Measurements from ENCODE around the gene FANCL. TPM values are rescaled to one million over a fixed set of nuclear protein-coding genes. Genes with fewer than 3 reads are reported as not detected.
"Not testable (repeated sequence)": the region's sequence is repeated elsewhere in the genome, so short reads cannot be mapped to it uniquely, and the experiment has no call there.

Gene FANCL
- total RNA-seq, 4 donors from 2014 or later, result 7.5 to 17.9 (median 11.6) TPM

DNA sequence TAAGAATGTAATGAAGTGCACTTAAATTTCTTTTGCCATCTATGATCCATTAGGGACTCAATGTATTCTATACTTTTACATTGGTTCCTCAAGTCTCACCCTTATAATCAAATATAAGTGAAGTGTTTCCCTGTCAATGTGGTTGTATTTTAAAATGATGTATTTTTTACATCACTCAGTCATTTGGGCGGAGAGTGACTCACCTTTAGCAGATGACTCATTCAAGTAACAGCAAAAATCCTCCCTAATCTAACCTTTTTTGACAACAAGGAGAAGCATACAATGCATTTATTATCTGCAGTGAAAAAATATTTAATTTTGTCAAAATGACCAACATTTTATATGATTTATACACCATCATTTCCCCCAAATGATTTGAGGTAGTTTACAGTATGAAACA, 94.4 kb downstream of the FANCL start:
- H3K27me3 ChIP-seq, result no peaks in the 10 kb centered on the region
- peaks cover 0 to 15% (median 7%) of the 10 kb centered on the region in 4 donors for H3K36me3 ChIP-seq
- intact Hi-C loops (cut with DNase I), result no loop called here
- H3K4me1 ChIP-seq, result no peaks in the 10 kb centered on the region
- no peaks in the 10 kb centered on the region for H3K9me3 ChIP-seq
- WGBS, result 84% methylated on average over 1 of the region's 1 CpG
- no peak for DNase-seq (ENCODE audit: extremely low spot score)
- no peak overlapping the region for H3K27ac ChIP-seq (replicated peaks in 1 of 4)
- H3K4me3 ChIP-seq, result no peak overlapping the region
- TF ChIP-seq POLR2AphosphoS5 (IDR thresholded peaks at IDR 0.05) (no peak), POLR2A (IDR thresholded peaks at IDR 0.05; ENCODE audit: low read depth) (no peak), EP300 (IDR thresholded peaks at IDR 0.05) (no peak)
- TF ChIP-seq, protein P1, sequence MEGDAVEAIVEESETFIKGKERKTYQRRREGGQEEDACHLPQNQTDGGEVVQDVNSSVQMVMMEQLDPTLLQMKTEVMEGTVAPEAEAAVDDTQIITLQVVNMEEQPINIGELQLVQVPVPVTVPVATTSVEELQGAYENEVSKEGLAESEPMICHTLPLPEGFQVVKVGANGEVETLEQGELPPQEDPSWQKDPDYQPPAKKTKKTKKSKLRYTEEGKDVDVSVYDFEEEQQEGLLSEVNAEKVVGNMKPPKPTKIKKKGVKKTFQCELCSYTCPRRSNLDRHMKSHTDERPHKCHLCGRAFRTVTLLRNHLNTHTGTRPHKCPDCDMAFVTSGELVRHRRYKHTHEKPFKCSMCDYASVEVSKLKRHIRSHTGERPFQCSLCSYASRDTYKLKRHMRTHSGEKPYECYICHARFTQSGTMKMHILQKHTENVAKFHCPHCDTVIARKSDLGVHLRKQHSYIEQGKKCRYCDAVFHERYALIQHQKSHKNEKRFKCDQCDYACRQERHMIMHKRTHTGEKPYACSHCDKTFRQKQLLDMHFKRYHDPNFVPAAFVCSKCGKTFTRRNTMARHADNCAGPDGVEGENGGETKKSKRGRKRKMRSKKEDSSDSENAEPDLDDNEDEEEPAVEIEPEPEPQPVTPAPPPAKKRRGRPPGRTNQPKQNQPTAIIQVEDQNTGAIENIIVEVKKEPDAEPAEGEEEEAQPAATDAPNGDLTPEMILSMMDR (IDR thresholded peaks at IDR 0.05), result no peak

DNA sequence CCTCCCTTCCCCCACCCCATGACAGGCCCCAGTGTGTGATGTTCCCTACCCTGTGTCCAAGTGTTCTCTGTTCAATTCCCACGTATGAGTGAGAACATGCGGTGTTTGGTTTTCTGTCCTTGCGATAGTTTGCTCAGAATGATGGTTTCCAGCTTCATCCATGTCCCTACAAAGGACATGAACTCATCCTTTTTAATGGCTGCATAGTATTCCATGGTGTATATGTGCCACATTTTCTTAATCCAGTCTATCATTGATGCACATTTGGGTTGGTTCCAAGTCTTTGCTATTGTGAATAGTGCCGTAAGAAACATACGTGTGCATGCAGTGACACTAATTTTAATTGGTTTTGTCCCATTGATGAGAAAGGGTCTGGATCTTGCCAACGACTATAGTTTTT, 95.4 kb downstream of the FANCL start:
- intact Hi-C loops (cut with DNase I); DNase-seq (ENCODE audit: extremely low spot score); H3K4me3 ChIP-seq; H3K27ac ChIP-seq (replicated peaks in 1 of 4); H3K9me3 ChIP-seq; H3K27me3 ChIP-seq; H3K4me1 ChIP-seq: not testable (repeated sequence)
- H3K36me3 ChIP-seq, result peaks cover 0 to 15% (median 7%) of the 10 kb centered on the region in 4 donors
- 95% methylated on average over 6 of the region's 6 CpGs for WGBS

DNA sequence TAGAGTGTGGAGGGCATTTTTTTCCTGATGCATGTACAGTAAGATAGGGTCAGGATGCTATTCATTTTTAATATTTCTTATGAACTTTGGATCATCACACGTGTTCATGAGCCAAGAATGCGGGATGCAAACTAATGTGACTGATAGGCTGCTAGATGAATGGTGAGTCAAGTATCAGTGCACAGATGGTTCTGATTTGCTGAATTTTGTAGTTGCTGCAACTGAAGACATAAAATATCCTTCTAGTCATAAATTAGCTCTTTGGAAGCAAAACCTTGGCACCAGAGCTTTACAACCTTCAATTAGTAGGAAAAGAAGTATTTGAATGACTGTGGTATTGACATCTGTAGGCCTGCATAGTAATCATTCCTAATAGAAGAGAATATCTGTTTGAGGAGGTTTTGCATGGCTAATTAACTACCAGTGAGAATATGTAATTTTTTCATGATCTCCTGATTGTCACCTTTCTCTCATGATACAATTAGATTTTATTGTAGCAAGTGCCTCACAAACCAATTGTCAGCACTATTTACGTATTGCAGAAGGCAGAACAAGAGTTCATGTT, 100.5 kb downstream of the FANCL start:
- H3K4me3 ChIP-seq, result no peak overlapping the region
- peaks cover 0 to 18% (median 5%) of the 10 kb centered on the region in 4 donors for H3K36me3 ChIP-seq
- intact Hi-C loops (cut with DNase I), result no loop called here
- H3K4me1 ChIP-seq, result peaks cover 0 to 5% (median 0%) of the 10 kb centered on the region in 4 donors
- no peak for DNase-seq (ENCODE audit: extremely low spot score)
- H3K9me3 ChIP-seq, result no peaks in the 10 kb centered on the region
- no peaks in the 10 kb centered on the region for H3K27me3 ChIP-seq
- TF ChIP-seq, protein P1 (IDR thresholded peaks at IDR 0.05), result no peak
- no peak for TF ChIP-seq POLR2AphosphoS5 (IDR thresholded peaks at IDR 0.05)
- TF ChIP-seq POLR2A (IDR thresholded peaks at IDR 0.05; ENCODE audit: low read depth), result no peak
- TF ChIP-seq EP300 (IDR thresholded peaks at IDR 0.05), result no peak
- WGBS, result 78% methylated on average over 3 of the region's 3 CpGs
- H3K27ac ChIP-seq (replicated peaks in 1 of 4), result no peak overlapping the region

DNA sequence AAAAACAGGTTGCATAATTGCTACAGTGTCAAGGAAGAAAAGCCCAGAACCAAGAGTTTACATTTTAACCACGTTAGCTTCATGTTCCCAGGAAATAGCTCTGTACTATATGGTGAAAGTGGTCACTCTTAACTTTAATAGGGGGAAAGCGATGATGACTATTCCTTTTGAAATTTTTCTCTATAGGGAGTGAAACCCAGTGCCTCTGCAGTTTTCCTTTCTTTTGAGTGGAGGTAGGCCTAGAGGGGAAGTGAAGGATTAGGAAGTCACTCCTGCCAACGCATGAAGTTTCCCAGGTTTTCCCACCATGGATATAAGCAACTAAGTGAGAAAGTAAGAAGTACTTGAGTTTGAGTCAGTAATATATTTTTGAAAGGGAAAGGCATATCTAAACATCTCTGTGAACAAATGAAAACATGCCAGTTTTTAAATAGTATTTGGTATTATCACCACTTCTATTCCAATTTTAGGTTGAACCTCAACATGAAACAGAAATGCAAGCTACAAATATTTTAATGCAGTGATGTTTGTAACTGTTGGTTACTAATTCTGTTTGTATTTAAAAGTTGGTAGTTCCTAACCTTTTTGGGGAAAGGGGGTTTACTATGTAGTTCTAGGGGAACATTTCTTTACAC, 102.6 kb downstream of the FANCL start:
- Histone ChIP-seq H3K36me3 (peaks cover 0 to 16% (median 7%) of the 10 kb centered on the region in 4 donors), H3K27ac (replicated peaks in 1 of 4) (no peak overlapping the region), H3K27me3 (no peaks in the 10 kb centered on the region), H3K4me3 (no peak overlapping the region), H3K4me1 (peaks cover 0 to 5% (median 0%) of the 10 kb centered on the region in 4 donors), H3K9me3 (no peaks in the 10 kb centered on the region)
- intact Hi-C loops (cut with DNase I), result no loop called here
- 88% methylated on average over 3 of the region's 3 CpGs for WGBS
- TF ChIP-seq, protein P1 (IDR thresholded peaks at IDR 0.05), result no peak
- no peak for TF ChIP-seq POLR2A (IDR thresholded peaks at IDR 0.05; ENCODE audit: low read depth)
- TF ChIP-seq EP300 (IDR thresholded peaks at IDR 0.05), result no peak
- no peak for TF ChIP-seq POLR2AphosphoS5 (IDR thresholded peaks at IDR 0.05)
- DNase-seq (ENCODE audit: extremely low spot score), result no peak

DNA sequence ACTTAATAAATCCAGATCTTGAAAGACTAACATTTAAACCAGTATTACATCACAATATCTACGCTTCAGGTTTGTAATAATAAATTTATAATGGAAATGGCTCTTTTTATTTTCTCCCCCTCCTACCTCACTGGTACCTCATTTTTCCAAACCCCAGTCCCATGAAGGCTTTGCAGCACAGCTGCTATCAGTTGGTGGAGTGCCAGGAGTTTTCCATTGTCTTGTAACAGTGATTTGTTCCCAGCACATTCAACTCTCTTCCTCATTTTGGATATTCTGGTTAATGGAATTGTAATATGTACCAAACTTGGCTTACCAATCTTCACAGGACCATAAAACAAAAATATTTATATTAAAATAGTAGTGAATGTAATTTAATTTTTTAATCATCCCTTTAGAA, 103.3 kb downstream of the FANCL start:
- no peaks in the 10 kb centered on the region for H3K9me3 ChIP-seq
- WGBS, result 89% methylated on average over 1 of the region's 1 CpG
- H3K4me1 ChIP-seq, result peaks cover 0 to 5% (median 0%) of the 10 kb centered on the region in 4 donors
- H3K27ac ChIP-seq (replicated peaks in 1 of 4), result no peak overlapping the region
- intact Hi-C loops (cut with DNase I), result no loop called here
- H3K36me3 ChIP-seq, result peaks cover 0 to 14% (median 7%) of the 10 kb centered on the region in 4 donors
- no peak for TF ChIP-seq POLR2AphosphoS5 (IDR thresholded peaks at IDR 0.05)
- TF ChIP-seq, protein P1 (IDR thresholded peaks at IDR 0.05), result no peak
- TF ChIP-seq POLR2A (IDR thresholded peaks at IDR 0.05; ENCODE audit: low read depth), result no peak
- TF ChIP-seq EP300 (IDR thresholded peaks at IDR 0.05), result no peak
- H3K27me3 ChIP-seq, result no peaks in the 10 kb centered on the region
- no peak overlapping the region for H3K4me3 ChIP-seq
- DNase-seq (ENCODE audit: extremely low spot score), result no peak
